AG20443 (cell line): ENCODE results near the gene SPEM2.
"Not testable (repeated sequence)": the region's sequence is repeated elsewhere in the genome, so short reads cannot be mapped to it uniquely, and the experiment has no call there.

ENCODE experiments used
- DNase-seq: peaks from one replicate; pipeline ENCODE4 v3.0.0; 2012; ENCODE audit warnings: low spot score, mixed read lengths

The SPEM2 gene

DNA sequence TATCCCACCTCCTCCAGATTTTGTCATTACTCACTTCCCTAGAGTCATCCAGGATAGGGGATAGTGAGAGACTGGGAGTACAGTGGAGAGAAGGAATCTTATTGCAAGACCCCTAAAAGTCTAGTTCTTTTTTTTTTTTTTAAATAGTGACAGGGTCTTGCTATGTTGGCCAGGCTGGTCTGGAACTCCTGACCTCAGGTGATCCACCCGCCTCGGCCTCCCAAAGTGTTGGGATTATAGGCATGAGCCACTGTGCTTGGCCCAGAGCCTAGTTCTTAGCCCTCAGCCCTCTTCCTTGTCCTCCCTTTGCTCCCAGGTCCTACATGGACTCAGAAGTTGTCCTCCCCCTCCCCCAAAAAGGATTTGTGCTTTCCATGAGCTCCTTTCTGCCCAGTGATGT, 16.7 kb downstream of the SPEM2 start:
- DNase-seq: no peak

- DNase-seq: no peak
These were observed 18.4 kb downstream of the SPEM2 start for GRCh38 chr17:7443499-7444485.

DNA sequence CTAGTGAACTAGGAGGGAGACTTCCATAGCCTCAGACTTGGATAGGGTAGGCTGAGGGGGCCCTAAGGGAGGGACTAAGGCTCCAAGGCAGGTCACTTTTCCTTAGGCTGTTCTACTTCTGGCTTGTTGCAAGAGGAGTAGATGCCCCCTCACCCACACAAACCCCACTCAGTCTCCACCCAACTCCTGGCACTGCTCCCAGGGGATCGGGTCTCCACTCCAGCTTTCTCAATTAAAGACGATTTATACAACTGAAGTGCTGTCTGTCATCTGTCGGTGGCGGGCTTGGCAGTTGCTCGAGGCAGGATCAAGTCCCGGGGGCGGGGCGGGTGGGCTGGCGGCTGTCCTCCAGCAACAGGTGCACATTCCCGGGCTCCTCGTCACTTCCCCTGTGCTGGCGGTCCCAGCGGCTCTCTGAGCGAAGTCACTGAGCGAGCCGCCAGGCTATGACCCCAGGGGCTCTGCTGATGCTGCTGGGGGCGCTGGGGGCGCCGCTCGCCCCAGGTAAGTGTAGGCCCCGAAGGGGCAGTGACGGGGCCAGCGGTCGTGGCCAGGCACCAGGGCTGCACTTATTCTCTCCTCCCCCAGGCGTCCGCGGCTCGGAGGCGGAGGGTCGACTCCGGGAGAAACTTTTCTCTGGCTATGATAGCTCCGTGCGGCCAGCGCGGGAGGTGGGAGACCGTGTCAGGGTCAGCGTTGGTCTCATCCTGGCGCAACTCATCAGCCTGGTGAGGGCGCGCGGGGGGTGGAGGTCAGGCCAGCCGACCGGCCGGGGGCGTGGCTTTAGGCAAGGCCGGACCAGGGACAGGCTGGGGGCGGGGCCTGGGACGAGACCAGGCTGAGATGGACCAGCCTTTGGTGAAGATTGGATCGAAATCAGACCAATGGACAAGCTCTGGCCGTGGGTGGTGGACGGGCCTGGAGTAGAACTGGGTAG, 19.5 kb downstream of the SPEM2 start, which contains the start of gene CHRNB1:
Gene CHRNB1 (plus strand): TSS at position 380 of the 937 bp plus-strand sequence. CDS start 67 bp downstream, at position 447.
- DNase-seq: peak; percentile 85

DNA sequence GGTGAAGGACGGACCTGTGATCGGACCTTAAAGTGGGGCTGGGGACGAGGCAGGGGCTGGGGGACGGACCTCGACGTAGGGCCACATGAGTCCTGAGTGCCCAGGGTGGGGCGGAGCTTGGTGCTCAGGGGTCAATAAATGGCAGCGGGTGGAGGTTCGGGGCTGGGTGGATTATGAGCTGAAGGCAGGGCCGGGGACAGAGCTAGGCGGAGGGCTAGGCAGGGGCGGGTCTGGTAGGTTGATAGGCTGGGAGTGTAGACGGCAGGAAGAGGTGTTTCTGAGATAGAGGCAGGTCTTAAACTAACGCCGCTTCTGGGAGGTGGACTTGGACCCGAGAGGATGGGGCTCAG, 20.2 kb downstream of the SPEM2 start:
- DNase-seq: no peak

- DNase-seq: no peak
These were observed 23.0 kb downstream of the SPEM2 start for GRCh38 chr17:7448461-7448860.

GRCh38 chr17:7459961-7460545, 34.6 kb downstream of the SPEM2 start:
- no peak for DNase-seq

DNA sequence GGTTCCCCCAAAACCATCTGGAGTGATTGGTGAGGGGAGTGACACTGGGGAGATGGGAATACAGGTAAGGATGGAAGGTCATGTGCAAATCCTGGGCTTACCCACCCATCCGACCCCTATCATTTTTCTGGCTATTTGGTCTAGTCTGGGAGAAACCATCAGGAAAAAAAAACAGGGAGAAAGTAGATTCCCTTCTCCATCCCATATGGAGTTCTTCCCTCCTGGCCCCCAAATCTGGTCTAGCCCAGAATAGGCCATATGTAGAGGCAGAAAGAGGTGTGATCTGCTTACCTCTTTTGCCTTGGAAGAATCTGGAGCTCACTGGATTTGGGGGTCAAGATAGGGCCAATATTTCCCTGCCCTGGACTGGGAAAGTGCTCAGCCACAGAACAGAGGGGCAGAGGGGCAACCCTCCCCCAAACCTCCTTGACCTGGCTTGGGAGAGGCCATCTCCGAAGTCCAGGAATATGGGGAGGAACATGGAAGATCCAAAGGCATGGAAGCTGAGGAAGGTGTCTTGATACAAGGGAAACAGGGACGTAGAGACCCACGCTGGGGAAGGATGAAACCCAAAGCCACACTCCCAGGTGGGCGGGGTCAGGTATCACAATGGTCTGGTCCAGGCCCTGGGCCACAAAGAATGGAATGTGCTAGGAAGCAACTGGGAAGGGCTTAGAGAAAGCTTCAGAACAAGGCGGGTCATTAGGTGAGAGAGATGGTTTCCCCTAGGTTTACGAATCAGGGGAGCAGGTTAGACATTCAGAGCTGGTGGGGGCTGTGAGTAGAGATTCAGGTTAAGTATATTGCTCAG, 35.6 kb downstream of the SPEM2 start:
- DNase-seq: no peak

GRCh38 chr17:7462474-7463371, 37.3 kb downstream of the SPEM2 start:
- DNase-seq: no peak

DNA sequence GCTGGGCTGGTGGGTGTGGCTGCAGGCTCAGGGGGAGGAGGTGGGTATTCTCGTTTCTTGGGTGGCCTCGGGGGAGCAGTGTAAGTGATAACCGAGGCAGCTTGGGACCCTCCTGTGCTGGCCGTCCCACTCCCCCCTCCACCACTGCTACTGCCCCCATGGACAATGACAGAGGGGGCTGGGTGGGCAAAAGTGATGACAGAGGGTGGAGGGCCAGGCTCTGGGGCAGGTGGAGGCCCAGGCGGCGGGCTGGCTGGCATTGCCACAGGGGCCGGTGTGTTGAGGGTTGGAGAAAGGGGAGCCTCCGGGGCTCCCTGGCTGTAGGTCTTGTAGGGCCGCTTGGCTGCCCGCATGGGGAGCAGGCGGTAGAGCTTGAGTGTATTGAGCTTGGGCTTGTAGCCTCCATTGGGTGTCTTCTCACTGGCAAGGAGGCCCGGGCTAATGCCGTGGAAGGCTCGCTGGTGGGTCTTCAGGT, 38.0 kb downstream of the SPEM2 start:
- no peak for DNase-seq

GRCh38 chr17:7464081-7464480, 38.7 kb downstream of the SPEM2 start:
- DNase-seq: no peak

- DNase-seq: no peak
These were observed 40.3 kb downstream of the SPEM2 start for GRCh38 chr17:7465597-7466275.

GRCh38 chr17:7466318-7466638, 40.9 kb downstream of the SPEM2 start:
- DNase-seq: no peak

DNA sequence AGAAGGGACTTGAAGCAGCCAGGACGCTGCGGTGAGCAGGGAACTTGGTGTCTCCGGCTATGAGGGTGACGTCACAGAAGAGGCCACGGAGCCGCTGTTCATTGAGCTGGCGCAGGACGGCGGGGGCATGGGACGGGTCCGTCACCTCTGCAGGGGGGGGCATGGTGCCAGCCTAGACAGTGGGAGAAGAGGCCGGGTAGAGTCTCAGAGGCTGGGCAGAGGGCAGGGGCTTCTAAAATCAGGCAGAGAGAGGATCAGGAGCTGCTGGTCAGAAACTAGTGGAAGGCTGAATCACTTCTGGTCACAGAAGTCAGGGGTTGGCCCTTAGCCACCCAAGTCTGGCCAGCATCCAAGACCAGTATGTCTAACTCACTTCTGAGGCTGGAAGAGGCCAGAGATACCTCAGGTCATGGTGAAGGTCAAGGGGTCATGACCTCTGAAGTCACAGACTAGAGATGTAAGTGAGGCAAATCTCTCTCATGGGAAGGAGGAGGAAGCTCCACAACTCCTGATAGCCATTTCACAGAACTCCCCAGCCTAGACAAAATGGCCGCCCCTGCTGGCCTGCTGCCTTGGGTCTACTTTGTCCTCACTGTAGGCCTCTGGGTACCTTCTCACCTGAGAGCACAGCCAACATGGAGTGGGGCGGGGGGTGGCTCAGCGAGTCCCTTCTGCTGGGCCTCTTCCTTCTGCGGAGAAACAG, 41.4 kb downstream of the SPEM2 start:
- peak; percentile 58 for DNase-seq

GRCh38 chr17:7467498-7467897, 42.1 kb downstream of the SPEM2 start:
- no peak for DNase-seq

DNA sequence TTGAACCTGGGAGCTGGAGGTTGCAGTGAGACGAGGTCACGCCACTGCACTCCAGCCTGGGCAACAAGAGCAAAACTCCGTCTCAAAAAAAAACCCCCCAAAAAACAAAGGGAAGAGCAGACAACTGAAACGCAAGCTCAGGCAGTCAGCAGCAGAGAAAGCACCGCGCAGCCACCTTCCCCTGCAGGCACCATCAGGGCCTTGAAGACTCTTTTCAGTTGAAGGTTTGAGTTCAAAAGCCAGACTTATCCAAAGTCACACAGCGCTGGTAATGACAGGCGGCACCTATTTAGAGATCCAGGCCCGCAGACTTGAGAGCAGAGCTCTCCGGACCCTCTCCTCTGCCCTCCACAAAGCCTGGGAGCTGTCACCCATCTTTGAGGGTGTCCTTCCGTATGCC, 42.9 kb downstream of the SPEM2 start:
- no peak for DNase-seq

- no peak for DNase-seq
These were observed 43.5 kb downstream of the SPEM2 start for GRCh38 chr17:7468804-7469389.

GRCh38 chr17:7469843-7470242, 44.4 kb downstream of the SPEM2 start:
- not testable (repeated sequence) for DNase-seq

DNA sequence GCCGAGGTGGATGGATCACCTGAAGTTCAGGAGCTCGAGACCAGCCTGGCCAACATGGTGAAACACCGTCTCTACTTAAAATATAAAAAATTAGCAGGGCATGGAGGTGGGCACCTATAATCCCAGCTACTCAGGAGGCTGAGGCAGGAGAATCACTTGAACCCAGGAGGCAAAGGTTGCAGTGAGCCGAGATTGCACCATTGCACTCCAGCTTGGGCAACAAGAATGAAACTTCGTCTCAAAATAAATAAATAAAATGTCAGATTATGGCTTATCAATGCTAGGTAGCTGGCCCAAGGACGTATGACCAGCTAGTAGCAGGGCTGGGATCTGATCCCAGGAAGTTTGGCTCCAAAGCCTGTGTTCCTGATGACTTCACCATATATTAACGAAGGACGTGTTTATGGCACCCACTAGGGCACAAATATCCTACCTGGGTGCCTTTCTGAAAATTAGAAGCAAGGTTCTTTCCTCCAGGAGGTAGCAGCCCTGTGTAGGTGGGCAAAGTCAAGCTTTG, 45.1 kb downstream of the SPEM2 start:
- not testable (repeated sequence) for DNase-seq
